Activated T-cell treated with anti-CD3 and anti-CD28 coated beads, Interleukin-2, amount 50 U/mL, for 72 hours (primary cell): ENCODE data around the gene RFWD3. TPM values are rescaled to one million over a fixed set of nuclear protein-coding genes. Genes with fewer than 3 reads are reported as not detected.
"Not testable (repeated sequence)": the region's sequence is repeated elsewhere in the genome, so short reads cannot be mapped to it uniquely, and the experiment has no call there.

ENCODE experiments used
- ATAC-seq, 2 donors: fragments of 150-1000 bp; cut with Tn5 transposase; replicated peaks in 1 of 2; 2 replicates each; pipeline ENCODE4 v1.10.0; 2021; ENCODE audit warnings: moderate library complexity in 2 of 2, mild to moderate bottlenecking in 1 of 2
- DNase-seq, 2 donors: peaks; one replicate each; pipeline ENCODE4 v3.0.0; 2021 to 2022; ENCODE audit warnings: mixed read lengths in 1 of 2
- H3K27ac Mint-ChIP-seq: one replicate; pipeline ENCODE4 v1.8.0; 2022; ENCODE audit warnings: mild to moderate bottlenecking, moderate library complexity, mixed read lengths
- H3K27me3 Mint-ChIP-seq: one replicate; pipeline ENCODE4 v1.8.0; 2022; ENCODE audit warnings: low read depth, mixed read lengths
- H3K36me3 Mint-ChIP-seq, 2 donors: one replicate each; pipeline ENCODE4 v1.8.0; 2022; ENCODE audit warnings: mixed read lengths in 2 of 2, mild to moderate bottlenecking in 1 of 2; ENCODE audit not compliant: insufficient read depth in 2 of 2
- H3K4me1 Mint-ChIP-seq: one replicate; pipeline ENCODE4 v1.8.0; 2022; ENCODE audit warnings: low read depth, mixed read lengths
- H3K4me3 Mint-ChIP-seq, 2 donors: one replicate each; pipeline ENCODE4 v1.8.0; 2022; ENCODE audit warnings: mild to moderate bottlenecking in 2 of 2, mixed read lengths in 2 of 2, moderate library complexity in 2 of 2
- H3K9me3 Mint-ChIP-seq, 2 donors: one replicate each; pipeline ENCODE4 v1.8.0; 2022; ENCODE audit warnings: mixed read lengths in 2 of 2
- total RNA-seq, 2 donors: library from RNA; stranded (reverse); gene quantifications; one replicate each; pipeline ENCODE4 v1.2.3, GENCODE V29; 2022

The RFWD3 gene
- total RNA-seq, 2 donors from 2014 or later = 114 TPM

DNA sequence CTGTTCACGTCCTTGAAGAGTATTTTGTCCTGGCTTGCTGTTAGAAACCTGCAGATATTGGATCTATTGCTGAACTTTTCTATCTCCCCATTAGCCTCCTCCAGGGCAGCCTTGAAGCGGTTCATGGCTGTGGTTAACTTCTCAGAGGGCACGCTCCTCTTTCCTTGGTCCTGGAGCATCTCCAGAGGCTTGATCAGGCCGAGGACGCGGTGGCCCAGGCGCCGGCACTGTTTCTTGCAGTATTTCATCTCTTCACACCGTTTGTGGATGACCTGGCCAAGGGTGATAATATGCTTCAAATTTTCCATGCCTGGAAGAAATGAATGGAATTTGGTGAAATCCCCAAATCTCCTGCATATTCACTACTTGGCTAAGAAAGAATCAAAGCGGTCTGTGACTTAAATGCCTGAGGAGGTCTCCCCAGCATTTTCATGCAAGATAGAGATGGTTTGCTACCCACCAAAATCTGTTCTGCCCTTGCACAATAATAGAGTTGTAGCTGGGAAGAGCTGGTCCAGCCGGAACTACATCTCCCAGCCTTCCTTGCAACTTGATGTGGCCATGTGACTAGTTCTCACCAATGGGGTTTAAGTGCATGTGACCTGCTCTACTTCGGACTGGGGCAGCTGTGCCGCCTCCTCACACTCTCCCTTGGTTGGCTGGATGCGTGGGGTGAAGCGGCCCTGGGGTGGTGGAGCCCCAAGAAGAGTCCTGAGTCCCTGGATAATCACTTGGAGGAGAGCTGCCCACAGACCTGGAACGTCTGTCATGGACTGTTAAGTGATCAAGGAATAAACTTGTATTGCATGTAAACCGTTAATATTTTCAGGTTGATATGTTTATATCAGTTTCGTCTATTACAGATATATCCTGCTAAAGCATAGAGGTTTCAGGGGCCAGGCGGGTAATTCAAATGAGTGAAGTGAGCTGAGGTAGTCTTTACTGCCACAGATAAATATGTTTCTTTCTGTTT lies 29.1 kb upstream of the RFWD3 start:
- Mint-ChIP-seq H3K36me3 (peaks cover 15 to 19% of the 10 kb centered on the region in 2 donors), H3K27ac (peak overlapping the region; percentile 90), H3K27me3 (no peaks in the 10 kb centered on the region), H3K9me3 (no peaks in the 10 kb centered on the region), H3K4me1 (peaks cover 47% of the 10 kb centered on the region), H3K4me3 (peak overlapping the region; percentile 88 to 97)
- DNase-seq = peak; percentile 72 to 76
- peak; percentile 84 to 87 for ATAC-seq

DNA sequence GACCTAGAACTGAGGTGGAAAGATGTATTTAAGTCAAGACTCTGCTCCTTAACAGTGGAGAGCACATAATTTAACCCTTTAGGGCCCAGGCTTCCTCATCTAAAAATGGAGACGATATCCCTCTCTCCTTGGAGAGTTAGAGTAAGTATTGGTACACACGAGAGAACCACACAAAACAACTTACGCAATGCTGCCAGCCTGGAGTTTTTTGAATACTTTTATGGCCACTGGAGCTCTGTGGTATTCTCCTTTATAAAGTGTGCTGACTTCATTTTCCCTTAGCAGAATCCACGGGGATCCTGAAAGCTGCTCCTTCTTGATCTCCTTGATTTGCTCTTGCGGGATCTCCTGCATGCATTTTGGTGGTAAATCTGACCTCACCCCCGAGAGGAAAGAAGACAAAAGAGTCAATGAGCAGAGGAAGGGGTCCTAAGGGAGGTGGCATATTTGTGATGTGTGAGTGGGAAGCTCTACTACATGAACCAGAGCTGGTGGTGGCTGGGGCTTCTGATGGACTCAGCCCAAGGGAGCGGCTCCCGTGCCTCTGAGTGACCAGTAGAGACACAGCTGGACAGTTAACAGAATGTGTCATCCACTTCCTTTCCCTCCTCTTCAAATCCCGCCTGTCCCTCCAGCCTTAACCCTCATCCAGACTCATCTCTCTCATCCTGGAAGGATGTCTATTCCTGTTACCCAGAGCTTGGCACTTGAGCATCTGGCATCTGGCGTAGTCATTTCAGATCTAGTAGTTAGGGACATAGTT lies 24.6 kb upstream of the RFWD3 start:
- Mint-ChIP-seq H3K4me1 (peaks cover 16% of the 10 kb centered on the region), H3K36me3 (peaks cover 10 to 32% of the 10 kb centered on the region in 2 donors), H3K9me3 (no peaks in the 10 kb centered on the region), H3K27ac (no peak overlapping the region), H3K27me3 (no peaks in the 10 kb centered on the region), H3K4me3 (no peak overlapping the region)
- DNase-seq = no peak
- ATAC-seq = no peak

DNA sequence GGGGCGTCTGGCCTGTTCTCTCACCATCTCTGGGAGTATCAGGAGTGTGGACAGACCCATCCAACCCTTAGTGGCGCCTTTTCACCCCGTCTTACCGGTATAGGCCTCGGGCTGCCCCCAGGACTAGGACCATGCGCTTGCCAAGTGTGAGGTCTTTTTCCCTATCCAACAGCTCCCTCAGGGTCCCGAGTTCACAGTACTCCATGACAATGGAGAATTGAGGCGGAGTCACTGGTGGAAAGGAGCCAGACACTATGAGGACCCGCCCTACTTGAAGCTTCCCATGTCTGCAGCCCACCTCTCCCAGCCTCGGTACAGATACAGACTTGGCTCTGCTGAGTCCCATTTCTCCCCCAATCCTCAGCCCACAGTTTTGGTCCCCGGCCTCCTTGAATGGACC lies 15.9 kb upstream of the RFWD3 start:
- Mint-ChIP-seq H3K36me3 (peaks cover 5 to 17% of the 10 kb centered on the region in 2 donors), H3K4me1 (no peaks in the 10 kb centered on the region), H3K9me3 (no peaks in the 10 kb centered on the region), H3K27ac (no peak overlapping the region), H3K27me3 (no peaks in the 10 kb centered on the region), H3K4me3 (no peak overlapping the region)
- ATAC-seq = no peak
- DNase-seq = no peak

DNA sequence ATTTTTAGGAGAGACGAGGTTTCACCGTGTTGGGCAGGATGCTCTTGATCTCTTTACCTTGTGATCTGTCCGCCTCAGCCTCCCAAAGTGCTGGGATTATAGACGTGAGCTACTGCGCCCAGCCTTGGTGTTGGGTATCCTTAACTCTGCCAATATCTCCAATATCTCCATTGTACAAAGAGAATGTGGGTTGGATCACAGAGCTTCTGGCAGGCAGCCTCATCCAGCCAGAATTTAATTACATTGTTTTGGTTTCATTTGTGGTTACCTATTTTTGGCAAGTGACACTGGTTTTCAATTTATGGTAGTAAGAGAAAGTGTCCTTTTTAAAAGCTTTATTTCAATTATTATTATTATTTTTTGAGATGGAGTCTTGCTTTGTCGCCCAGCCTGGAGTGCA lies 14.0 kb upstream of the RFWD3 start:
- H3K4me1 Mint-ChIP-seq = no peaks in the 10 kb centered on the region
- H3K36me3 Mint-ChIP-seq = peaks cover 6 to 17% of the 10 kb centered on the region in 2 donors
- ATAC-seq (no peak), DNase-seq (no peak)
- H3K27me3 Mint-ChIP-seq = no peaks in the 10 kb centered on the region
- no peak overlapping the region for H3K4me3 Mint-ChIP-seq
- no peaks in the 10 kb centered on the region for H3K9me3 Mint-ChIP-seq
- no peak overlapping the region for H3K27ac Mint-ChIP-seq

DNA sequence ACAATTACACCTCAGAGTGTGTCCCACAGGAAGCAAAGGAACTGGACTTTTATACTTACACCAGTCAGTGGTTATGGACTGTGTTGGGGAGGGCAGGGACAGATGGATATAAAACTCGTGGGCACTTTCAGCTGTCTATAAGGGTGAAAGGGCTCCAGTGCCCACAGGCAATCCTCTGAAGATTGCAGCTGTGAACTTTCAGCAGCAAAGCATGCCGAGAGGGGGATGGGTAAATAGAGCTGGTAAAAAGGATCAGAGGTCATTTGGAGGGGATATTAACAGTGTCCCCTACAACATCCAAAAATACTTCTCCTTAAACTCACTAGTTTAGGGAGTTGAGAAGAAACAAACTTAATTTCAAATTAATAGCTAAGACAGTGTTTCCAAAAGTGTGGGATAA lies 13.3 kb upstream of the RFWD3 start:
- Mint-ChIP-seq H3K4me1 (no peaks in the 10 kb centered on the region), H3K4me3 (no peak overlapping the region), H3K9me3 (no peaks in the 10 kb centered on the region), H3K27ac (no peak overlapping the region), H3K27me3 (no peaks in the 10 kb centered on the region), H3K36me3 (peaks cover 6 to 20% of the 10 kb centered on the region in 2 donors)
- ATAC-seq = no peak
- DNase-seq = no peak

DNA sequence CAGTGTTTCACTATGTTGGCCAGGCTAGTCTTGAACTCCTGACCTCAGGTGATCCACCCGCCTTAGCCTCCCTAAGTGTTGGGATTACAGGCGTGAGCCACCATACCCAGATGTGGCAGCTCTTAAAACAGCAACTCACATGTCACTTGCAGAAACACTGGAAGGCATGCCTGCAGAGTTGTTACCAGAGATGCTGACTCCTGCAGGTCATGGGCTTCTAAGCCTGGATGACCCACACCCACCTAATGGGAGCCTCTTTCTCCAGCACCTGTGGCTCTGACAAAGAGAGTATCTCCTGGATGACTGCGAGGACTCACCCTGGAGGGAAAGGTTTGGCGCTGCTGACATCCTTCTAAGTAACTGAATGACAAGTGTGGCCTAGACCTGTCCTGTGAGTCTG lies 11.2 kb upstream of the RFWD3 start:
- H3K9me3 Mint-ChIP-seq = no peaks in the 10 kb centered on the region
- H3K27me3 Mint-ChIP-seq = no peaks in the 10 kb centered on the region
- no peak for DNase-seq
- H3K36me3 Mint-ChIP-seq = peaks cover 7 to 16% of the 10 kb centered on the region in 2 donors
- no peak overlapping the region for H3K4me3 Mint-ChIP-seq
- no peak overlapping the region for H3K27ac Mint-ChIP-seq
- no peaks in the 10 kb centered on the region for H3K4me1 Mint-ChIP-seq
- ATAC-seq = no peak

DNA sequence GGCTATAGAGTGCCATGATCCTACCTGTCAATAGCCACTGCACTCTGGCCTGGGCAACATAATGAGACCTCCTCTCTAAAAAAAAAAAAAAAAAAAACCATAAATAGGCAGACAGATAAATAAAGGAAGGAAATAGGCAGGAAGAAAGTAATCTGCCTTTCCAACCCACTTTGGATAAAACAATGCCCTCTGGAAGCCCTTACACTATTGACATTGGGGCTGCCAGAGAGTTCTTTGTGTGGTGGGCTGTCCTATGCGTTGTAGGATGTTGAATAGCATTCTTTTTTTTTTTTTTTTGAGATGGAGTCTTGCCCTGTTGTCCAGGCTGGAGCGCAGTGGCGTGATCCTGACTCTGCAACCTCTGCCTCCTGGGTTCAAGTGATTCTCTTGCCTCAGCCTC lies 7.2 kb upstream of the RFWD3 start:
- H3K9me3 Mint-ChIP-seq = no peaks in the 10 kb centered on the region
- H3K27ac Mint-ChIP-seq = no peak overlapping the region
- no peaks in the 10 kb centered on the region for H3K27me3 Mint-ChIP-seq
- no peak overlapping the region for H3K4me3 Mint-ChIP-seq
- H3K4me1 Mint-ChIP-seq = no peaks in the 10 kb centered on the region
- ATAC-seq (no peak), DNase-seq (no peak)
- peaks cover 8 to 17% of the 10 kb centered on the region in 2 donors for H3K36me3 Mint-ChIP-seq

DNA sequence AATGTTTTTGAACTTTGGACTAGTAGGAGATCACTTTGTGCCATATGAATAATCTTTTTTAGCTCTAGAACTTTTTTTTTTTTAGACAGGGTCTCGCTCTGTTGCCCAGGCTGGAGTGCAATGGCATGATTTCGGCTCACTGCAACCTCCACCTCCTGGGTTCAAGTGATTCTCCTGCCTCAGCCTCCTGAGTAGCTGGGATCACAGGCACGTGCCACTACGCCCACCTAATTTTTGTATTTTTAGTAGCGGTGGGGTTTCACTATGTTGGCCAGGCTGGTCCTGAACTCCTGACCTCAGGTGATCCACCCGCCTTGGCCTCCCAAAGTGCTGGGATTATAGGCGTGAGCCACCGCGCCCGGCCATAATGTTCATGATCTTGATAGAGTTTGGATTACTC lies 2.2 kb upstream of the RFWD3 start:
- not testable (repeated sequence) for H3K9me3 Mint-ChIP-seq, ATAC-seq

DNA sequence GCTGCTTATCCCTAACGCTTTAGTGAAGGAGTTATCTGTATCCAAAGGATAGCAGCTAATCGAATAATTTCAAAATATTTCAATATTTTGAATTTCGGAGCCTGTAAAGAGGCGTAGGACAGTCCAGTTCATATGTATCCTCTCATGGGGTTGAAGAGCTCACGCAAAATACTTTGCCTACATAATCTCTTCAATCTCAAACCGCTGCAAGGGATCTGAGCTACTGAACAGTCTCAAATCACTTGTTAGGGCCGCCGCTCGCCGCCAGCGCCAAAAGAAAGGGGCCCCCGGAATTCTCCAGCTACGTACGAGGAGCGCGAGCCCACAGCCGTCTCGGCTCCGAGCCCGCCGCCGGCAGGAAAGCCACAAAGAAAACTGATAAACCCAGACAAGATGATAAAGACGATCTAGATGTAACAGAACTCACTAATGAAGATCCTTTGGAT lies 601 bp upstream of the RFWD3 start:
- ATAC-seq = peak; percentile 3 to 4
- no peaks in the 10 kb centered on the region for H3K9me3 Mint-ChIP-seq
- H3K36me3 Mint-ChIP-seq = peaks cover 17 to 37% of the 10 kb centered on the region in 2 donors

More for the DNA sequence above, 2.2 kb upstream of the RFWD3 start:
- peaks cover 28% of the 10 kb centered on the region for H3K4me1 Mint-ChIP-seq
- not testable (repeated sequence) for H3K27ac Mint-ChIP-seq, H3K27me3 Mint-ChIP-seq, DNase-seq, H3K4me3 Mint-ChIP-seq
- H3K36me3 Mint-ChIP-seq = peaks cover 11 to 24% of the 10 kb centered on the region in 2 donors

DNA sequence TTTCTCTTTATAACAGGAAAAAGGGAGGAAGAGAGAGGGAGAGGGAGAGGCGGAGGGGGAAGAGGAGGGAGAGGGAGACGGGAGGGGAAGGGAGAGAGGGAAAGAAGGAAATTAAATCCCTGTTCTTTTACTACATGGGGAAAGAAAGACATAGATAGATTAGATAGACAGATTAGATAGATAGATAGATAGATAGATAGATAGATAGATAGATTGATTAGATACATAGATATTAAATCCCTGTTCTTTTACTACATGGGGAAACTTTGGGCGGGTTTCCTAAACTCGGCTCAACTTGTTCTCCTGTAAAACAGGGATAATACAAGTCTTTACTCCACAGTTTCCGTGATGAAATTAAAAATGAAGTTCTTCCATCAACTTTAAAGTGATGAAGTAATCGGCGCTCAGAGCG lies 661 bp downstream of the RFWD3 start:
- Mint-ChIP-seq H3K4me3 (peak overlapping the region; percentile 83 to 95), H3K36me3 (peaks cover 14 to 34% of the 10 kb centered on the region in 2 donors), H3K27ac (peak overlapping the region; percentile 93), H3K9me3 (no peaks in the 10 kb centered on the region), H3K27me3 (no peaks in the 10 kb centered on the region), H3K4me1 (peaks cover 55% of the 10 kb centered on the region)
- ATAC-seq (no peak), DNase-seq (no peak)

More for the DNA sequence above, 601 bp upstream of the RFWD3 start:
- Mint-ChIP-seq H3K4me1 (peaks cover 44% of the 10 kb centered on the region), H3K27ac (peak overlapping the region; percentile 93), H3K4me3 (peak overlapping the region; percentile 83 to 95), H3K27me3 (no peaks in the 10 kb centered on the region)
- peak; percentile 50 to 56 for DNase-seq

DNA sequence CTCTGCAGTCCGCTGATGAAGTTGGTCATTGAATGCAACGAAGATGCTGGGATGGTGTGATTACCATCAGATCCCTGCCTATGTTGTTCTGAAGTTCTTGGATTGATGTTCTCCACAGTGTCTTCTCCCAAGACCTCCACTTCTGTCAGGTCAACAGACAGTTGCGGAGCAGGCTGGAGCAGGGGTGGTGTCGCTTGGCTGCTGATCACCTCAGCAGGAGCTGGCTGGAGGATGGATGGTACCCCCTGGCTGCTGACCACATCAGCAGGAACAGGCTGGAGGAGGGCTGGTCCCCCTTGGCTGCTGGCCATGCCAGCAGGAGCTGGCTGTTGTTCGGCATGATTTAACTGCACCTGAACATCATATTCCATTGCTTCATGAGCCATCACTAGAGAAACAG lies 5.6 kb downstream of the RFWD3 start:
- ATAC-seq (no peak), DNase-seq (no peak)
- H3K9me3 Mint-ChIP-seq = no peaks in the 10 kb centered on the region
- H3K4me3 Mint-ChIP-seq = peak overlapping the region; percentile 29 to 54
- peaks cover 86% of the 10 kb centered on the region for H3K4me1 Mint-ChIP-seq
- peak overlapping the region; percentile 13 for H3K27ac Mint-ChIP-seq
- H3K27me3 Mint-ChIP-seq = no peaks in the 10 kb centered on the region
- H3K36me3 Mint-ChIP-seq = peaks cover 17 to 61% of the 10 kb centered on the region in 2 donors

DNA sequence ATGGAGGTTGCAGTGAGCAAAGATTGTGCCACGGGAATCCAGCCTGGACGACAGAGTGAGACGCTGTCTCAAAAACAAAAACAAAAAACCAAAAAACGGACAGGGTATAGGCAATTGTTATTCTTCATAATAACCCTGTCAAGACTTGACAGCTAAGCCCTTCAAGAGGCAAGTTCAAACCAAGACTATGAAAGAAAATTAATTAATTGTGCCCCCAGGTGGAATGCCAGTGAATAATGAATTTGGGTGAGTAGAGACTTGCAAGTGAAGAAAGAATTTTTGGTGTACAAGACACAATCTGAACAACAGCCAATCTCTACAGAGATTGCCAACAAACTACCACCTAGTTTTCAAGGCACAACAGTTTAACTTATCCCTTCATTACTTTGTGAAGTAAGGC lies 6.3 kb downstream of the RFWD3 start:
- H3K27me3 Mint-ChIP-seq = no peaks in the 10 kb centered on the region
- no peaks in the 10 kb centered on the region for H3K9me3 Mint-ChIP-seq
- DNase-seq = no peak
- no peak for ATAC-seq
- peak overlapping the region; percentile 59 to 70 for H3K4me3 Mint-ChIP-seq
- peaks cover 91% of the 10 kb centered on the region for H3K4me1 Mint-ChIP-seq
- peak overlapping the region; percentile 21 for H3K27ac Mint-ChIP-seq
- peaks cover 17 to 67% of the 10 kb centered on the region in 2 donors for H3K36me3 Mint-ChIP-seq

DNA sequence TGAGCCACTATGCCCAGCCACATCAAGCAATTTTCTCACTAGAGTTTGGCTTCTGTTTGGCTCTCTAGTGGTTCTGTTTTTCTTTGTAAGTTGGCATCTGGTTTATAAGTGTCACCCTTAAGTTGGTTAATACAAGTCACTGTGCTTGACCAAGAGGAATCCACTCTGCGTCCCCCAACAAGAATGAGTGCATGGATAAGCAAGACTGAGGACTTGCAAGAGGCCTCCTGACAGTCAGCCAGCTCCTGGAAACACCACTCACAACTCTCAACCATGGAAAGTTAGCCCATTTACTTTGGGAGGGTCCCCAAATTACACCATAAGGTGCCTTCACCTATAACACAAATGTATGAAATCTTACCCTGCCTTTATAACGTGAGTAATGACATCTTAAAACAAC lies 7.6 kb downstream of the RFWD3 start:
- no peak for DNase-seq
- H3K36me3 Mint-ChIP-seq = peaks cover 15 to 58% of the 10 kb centered on the region in 2 donors

More for the DNA sequence above, 7.6 kb downstream of the RFWD3 start:
- peak overlapping the region; percentile 59 to 70 for H3K4me3 Mint-ChIP-seq
- peak overlapping the region; percentile 86 for H3K27ac Mint-ChIP-seq
- no peak for ATAC-seq
- H3K4me1 Mint-ChIP-seq = peaks cover 86% of the 10 kb centered on the region
- H3K27me3 Mint-ChIP-seq = no peaks in the 10 kb centered on the region
- no peaks in the 10 kb centered on the region for H3K9me3 Mint-ChIP-seq
